ENCODE data around the gene NRP2.

NRP2 gene

DNA sequence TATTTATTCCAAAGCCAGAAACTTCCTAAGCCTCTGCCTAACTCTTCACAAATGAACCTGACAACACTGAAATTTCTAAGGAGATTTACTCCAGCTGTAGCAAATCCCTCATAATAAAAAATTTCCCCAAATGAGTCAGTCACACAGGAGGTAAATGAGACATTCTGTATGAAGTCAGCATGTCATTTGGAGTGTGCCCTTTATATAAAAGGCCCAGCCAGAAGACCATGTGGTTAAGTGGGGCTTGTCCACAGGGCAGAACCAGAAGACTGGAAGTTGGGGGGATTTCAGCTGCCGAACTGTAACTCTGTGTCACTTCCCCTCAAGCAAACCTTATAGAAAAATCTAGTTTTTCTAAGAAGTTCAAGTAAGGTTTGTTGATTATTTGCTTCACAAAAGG is 30.2 kb downstream of the NRP2 start:
- TF ChIP-seq, protein P1, sequence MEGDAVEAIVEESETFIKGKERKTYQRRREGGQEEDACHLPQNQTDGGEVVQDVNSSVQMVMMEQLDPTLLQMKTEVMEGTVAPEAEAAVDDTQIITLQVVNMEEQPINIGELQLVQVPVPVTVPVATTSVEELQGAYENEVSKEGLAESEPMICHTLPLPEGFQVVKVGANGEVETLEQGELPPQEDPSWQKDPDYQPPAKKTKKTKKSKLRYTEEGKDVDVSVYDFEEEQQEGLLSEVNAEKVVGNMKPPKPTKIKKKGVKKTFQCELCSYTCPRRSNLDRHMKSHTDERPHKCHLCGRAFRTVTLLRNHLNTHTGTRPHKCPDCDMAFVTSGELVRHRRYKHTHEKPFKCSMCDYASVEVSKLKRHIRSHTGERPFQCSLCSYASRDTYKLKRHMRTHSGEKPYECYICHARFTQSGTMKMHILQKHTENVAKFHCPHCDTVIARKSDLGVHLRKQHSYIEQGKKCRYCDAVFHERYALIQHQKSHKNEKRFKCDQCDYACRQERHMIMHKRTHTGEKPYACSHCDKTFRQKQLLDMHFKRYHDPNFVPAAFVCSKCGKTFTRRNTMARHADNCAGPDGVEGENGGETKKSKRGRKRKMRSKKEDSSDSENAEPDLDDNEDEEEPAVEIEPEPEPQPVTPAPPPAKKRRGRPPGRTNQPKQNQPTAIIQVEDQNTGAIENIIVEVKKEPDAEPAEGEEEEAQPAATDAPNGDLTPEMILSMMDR (IDR thresholded peaks at IDR 0.05) = no peak
- Histone ChIP-seq H3K27ac (no peak overlapping the region), H3K27me3 (peaks cover 29% of the 10 kb centered on the region), H3K4me1 (ENCODE audit: control insufficient read depth in 1 of 2, insufficient read depth in 1 of 2, low read depth in 1 of 2, low read length in 1 of 2) (no peaks in the 10 kb centered on the region), H3K4me3 (ENCODE audit: low read depth in 1 of 2, low read length in 1 of 2) (no peak overlapping the region), H3K36me3 (no peaks in the 10 kb centered on the region), H3K9me3 (no peaks in the 10 kb centered on the region)

DNA sequence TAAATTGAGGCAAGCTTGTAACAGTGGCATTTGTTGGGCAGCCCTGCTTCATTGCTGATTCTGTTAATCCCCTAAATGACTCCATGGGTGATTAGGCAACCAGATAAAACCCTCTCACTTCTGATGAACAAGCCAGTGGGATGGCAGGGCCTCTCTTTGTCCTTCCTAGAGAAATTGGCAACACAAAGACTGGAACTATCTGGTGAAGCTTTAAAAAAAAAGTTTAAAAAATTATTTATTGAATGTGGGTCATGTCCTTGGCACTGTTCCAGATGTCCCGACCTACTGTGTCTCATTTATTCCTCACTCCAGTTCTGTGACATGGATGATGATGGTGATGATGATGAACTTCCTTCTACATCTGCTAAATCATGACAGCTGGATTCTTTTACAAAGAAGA is 30.8 kb downstream of the NRP2 start:
- no peak overlapping the region for H3K27ac ChIP-seq
- no peaks in the 10 kb centered on the region for H3K4me1 ChIP-seq (ENCODE audit: control insufficient read depth in 1 of 2, insufficient read depth in 1 of 2, low read depth in 1 of 2, low read length in 1 of 2)
- H3K4me3 ChIP-seq (ENCODE audit: low read depth in 1 of 2, low read length in 1 of 2) = no peak overlapping the region
- H3K36me3 ChIP-seq = no peaks in the 10 kb centered on the region
- H3K9me3 ChIP-seq = no peaks in the 10 kb centered on the region
- peaks cover 35% of the 10 kb centered on the region for H3K27me3 ChIP-seq
- TF ChIP-seq, protein P1 (IDR thresholded peaks at IDR 0.05) = no peak

DNA sequence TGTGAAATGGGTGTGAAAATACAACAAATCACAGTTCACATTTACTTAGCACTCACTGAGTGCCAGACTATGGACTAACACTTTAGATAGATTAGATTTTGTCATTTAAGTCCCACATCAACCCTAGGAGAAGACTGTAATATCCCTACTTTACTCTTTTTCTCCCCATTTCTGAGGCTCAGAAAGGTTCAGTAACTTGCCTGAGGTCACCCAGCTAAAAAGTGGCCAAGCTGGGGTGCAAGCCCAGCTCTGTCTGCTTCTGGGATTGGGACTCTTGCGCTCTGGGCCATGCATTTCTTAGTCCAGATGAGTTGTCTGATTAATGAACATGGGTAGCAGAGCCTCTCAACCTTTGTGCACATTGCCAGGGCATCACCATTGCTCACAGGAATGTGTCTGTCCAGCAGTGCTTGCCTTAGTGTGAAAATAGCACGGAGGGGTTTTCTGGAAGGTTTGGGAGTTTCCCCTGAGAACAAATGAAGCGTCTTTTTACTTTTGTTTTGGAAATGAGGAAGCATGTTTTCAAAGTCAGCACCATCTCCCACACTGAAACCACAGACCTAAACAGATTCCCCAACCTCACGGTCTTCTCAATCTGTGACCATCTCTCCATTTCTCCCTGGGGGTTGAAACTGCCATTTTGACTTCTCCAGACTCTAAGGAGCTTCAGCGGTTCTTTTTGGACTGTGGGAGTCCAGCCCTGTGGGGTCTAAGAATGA is 31.9 kb downstream of the NRP2 start:
- Histone ChIP-seq H3K4me3 (ENCODE audit: low read depth in 1 of 2, low read length in 1 of 2) (no peak overlapping the region), H3K27ac (no peak overlapping the region), H3K4me1 (ENCODE audit: control insufficient read depth in 1 of 2, insufficient read depth in 1 of 2, low read depth in 1 of 2, low read length in 1 of 2) (no peaks in the 10 kb centered on the region), H3K27me3 (peaks cover 39% of the 10 kb centered on the region), H3K9me3 (no peaks in the 10 kb centered on the region), H3K36me3 (no peaks in the 10 kb centered on the region)
- TF ChIP-seq, protein P1 (IDR thresholded peaks at IDR 0.05) = no peak

DNA sequence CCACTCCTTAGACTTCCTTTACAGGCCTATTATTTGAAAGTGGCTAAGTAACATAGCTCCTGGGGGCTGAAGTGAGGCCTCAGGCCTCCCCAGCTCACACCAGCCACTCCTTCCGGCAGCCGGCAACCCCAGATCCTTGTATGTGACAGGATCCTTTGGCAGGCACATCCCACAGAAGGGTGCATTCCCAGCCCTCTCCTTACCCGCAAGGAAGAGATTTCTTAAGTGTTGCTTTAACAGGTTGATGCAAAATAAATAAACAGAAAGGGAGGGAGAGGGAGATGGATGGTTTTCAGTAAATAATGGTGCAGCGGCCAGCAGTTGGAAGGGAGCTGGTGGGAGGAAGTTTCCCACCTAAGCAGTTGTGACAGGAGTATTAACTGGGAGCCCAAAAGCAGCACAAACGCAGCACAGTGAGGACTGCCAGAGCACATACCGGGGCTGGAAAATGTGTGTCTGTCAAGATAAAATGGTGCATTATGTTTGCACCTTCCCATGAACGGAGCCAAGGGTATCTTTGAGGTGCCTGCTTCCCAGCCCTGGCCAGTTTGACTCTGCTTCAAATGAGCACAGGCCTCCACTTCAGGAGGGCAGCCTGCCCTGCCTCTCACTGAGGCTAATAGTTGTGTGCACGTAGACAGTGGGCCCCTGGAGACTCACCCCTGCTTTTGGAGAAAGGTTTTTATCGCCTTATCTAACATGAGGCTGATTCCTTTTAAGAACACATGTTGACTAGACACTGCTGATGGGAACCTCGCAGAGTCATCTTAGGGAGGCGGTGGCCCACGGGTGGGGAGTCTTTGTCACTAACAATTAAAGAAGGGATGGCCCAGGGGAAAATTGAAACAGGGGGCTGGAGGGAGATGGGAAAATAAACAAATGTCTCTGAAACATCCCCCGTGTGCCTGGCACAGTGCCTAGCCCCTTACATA is 32.8 kb downstream of the NRP2 start:
- no peak overlapping the region for H3K4me3 ChIP-seq (ENCODE audit: low read depth in 1 of 2, low read length in 1 of 2)
- H3K4me1 ChIP-seq (ENCODE audit: control insufficient read depth in 1 of 2, insufficient read depth in 1 of 2, low read depth in 1 of 2, low read length in 1 of 2) = no peaks in the 10 kb centered on the region
- no peak overlapping the region for H3K27ac ChIP-seq
- no peaks in the 10 kb centered on the region for H3K9me3 ChIP-seq
- H3K36me3 ChIP-seq = no peaks in the 10 kb centered on the region
- TF ChIP-seq, protein P1 (IDR thresholded peaks at IDR 0.05) = no peak
- H3K27me3 ChIP-seq = peaks cover 39% of the 10 kb centered on the region

DNA sequence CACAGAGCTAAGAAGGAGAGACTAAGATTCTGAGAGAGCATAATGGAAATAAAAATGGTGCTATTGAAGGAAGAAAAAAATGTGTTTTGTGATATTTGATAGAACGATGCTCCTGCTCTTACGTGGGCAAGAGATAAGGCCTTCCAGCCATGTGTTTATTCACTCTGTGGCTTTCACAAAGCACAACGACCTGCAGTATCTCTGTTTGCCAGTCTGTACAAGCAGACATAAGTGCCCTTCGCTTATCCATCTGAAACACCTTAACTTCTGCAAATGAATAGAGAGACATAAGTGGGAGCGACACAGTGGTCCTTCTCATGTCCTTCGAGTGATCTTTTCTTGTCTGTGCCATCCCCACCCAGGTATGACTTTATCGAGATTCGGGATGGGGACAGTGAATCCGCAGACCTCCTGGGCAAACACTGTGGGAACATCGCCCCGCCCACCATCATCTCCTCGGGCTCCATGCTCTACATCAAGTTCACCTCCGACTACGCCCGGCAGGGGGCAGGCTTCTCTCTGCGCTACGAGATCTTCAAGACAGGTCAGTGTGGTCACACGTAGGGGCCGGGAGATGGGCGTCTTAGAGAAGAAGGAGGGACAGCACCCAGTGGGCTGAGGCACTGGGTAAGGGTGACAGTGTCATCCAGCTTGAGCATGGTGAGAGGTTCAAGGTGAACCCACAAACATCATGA is 33.7 kb downstream of the NRP2 start:
- peaks cover 39% of the 10 kb centered on the region for H3K27me3 ChIP-seq
- H3K9me3 ChIP-seq = no peaks in the 10 kb centered on the region
- TF ChIP-seq, protein P1 (IDR thresholded peaks at IDR 0.05) = no peak
- H3K27ac ChIP-seq = no peak overlapping the region
- H3K4me3 ChIP-seq (ENCODE audit: low read depth in 1 of 2, low read length in 1 of 2) = no peak overlapping the region
- no peaks in the 10 kb centered on the region for H3K36me3 ChIP-seq
- no peaks in the 10 kb centered on the region for H3K4me1 ChIP-seq (ENCODE audit: control insufficient read depth in 1 of 2, insufficient read depth in 1 of 2, low read depth in 1 of 2, low read length in 1 of 2)
